GM21717 (cell line): Measurements from ENCODE around the gene ING4.

Experiments used
- ATAC-seq: cut with Tn5 transposase; IDR thresholded peaks from one replicate; pipeline ENCODE4 v1.9.1; 2021; ENCODE audit warnings: mild to moderate bottlenecking, moderate library complexity; ENCODE audit not compliant: unreplicated experiment

The ING4 gene

DNA sequence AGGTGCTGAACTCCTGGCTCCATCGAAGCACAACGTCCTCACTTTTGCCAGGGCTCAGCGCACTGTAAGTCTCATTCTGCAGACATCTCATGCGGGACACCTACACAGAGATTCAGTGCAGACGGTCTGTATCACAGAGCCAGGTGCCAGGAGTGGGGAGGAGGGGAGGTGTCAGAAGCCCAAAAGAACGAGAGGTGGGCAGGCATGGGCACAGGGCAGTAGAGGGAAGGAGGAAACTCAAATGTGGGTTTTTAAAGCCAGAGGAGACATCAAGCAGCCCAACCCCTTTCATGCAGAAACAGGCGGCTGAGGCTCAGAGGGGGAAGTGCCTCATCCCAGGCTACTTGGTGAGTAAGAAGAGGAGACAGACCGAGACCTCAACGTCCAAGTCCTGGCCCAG, 24.6 kb downstream of the ING4 start:
- no peak for ATAC-seq

DNA sequence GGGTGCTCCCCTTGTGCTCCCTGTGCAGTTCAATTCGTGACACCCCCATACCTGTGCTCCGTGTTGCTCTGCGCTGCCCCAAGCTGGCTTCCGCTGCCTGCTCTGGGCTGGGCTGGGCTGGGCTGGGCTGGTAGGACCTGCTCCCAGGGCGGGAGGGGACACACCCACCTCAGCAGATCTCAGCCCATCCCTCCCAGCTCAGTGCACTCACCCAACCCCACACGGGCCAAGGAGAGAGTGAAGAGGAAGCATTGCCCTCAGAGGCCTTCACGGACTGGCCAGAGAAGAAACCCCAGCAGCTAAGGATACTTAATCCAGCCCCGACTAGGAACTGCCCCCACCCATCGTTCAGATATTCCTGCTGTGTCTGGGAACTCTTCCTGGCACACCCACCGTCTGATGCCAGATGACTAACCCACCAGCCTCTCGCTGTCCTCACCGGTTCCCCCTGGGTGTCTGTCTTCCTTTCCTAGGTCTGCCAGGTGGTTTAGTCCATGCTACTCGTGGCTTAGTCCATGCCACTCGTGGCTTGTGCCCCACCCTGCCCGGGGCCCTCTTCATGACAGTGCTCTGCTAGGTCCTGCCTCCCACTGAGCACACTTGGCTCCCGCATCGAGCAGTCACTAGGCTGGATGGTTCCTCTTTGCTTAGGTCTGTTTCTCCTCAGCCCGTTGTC, 26.9 kb downstream of the ING4 start, which contains the start of gene LPAR5:
LPAR5 (minus strand) TSS at position 104 of the 676 bp plus-strand sequence. CDS start 14,711 bp downstream, outside the sequence.
- no peak for ATAC-seq

DNA sequence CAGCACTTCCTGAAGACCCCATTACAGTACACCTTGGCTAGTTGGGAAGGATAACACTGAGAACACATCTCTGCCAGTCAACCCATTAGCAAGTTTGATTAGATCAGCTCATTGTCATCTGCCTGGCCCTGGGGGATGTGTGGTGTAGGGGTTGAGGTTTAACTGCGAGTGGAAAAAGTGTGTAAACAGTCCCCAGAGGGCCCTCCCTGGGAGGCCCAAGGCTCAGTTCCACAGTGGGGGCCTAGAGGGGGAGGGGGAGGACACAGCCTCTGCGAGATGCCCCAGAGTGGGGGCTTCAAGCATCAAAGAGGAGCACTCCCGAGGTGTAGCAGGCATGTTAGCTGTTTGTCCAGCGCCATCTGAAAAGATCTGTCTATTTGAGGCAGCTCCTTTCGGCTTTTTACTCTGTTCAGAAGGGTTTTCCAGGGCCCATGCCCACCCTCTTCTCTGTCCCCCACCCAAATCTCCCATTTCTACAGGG, 27.5 kb downstream of the ING4 start:
- no peak for ATAC-seq

DNA sequence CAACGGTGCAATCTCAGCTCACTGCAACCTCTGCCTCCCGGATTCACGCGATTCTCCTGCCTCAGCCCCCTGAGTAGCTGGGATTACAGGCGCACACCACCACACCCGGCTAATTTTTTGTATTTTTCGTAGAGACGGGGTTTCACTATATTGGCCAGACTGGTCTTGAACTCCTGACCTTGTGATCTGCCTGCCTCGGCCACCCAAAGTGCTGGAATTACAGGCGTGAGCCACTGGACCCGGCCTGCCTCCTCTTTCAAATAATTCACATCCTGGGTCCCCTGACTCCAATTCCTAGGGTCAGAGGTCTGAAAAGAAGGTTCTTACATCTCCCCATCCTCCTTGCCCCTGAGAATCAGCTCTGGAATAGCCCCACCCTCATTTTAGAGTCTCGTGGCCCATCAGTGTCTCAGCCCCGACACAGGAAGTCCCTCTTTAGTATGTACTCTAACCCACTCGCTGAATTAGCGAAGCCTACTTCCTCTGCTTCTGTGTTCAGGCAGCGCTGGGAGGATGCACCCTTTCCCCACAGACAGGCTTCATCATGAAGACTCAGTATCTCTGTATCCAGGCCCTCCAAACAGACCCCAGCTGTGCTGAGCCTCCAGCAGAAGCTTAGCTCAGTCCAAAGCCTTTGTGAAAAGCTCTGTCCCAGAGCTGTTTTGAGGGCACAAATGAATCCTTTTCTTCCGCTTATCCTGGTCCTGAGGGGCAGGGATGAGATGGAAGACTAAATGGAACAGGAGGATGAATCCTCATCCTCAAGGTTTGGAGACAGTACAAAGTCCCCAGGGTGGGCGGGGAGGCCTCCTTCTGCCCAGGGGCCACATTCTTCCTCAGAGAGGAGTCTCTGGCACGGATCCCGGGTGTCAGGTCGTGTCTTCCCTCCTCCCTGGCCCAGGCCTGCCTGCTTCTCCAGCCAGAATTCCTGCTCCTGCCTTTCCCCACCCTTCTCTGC, 30.6 kb downstream of the ING4 start:
- ATAC-seq = peak; percentile 68

DNA sequence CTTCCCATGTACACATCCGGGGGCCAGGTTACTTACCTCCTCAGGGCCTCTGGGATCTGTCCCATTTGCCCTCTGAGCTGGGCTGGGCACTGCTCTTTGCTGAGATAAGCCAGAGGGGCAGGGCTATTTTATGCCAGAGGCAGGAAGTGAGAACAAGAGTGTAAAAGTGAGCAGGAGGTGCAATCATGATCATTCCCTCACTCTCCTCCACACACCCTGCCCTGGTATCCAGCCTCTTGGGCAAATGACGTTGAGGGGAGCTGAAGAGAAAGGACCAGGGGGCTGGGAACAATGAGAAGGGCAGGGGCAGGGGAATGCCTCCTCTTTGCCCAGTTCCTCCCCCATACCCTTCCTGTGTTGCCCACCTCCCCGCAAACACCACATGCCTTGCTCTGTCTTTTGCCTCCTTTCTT, 31.4 kb downstream of the ING4 start:
- no peak for ATAC-seq

DNA sequence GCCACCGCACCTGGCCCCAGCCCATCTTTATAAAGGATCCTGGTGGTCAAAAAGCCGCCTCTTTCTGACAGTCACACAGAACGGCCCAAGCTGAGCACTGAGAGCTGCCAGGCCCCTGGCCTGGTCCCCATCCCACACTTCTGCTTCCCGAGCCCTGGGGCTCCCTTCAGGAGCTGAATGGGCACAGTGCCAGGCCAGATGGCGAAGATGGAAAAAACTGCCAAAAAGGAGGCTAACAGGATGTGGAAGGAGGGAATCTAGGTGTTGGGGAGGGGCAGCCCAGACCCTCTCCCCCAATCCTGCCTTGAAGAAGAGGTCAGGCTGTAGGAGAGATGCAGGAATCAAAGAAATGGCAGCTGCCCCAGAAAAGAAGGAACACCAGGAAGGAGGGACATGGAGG, 32.2 kb downstream of the ING4 start:
- no peak for ATAC-seq

DNA sequence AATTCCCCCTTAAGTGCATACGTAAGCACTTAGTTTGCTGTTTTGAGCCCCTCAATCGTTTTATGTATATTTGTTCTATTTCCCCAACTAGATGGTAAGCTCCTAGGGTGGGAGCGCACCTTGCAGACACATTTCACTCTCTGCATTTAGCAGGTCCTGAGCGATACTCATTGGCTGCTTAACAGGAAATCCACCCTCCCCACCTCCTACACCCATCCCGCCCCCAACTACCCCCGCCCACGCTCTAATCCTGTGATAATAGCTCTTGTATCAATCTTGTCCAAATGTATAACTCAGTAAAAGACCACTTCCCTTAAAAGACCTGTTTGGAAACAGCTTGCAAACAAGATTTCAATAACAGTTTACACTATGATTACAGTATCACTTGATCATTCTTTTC, 35.3 kb downstream of the ING4 start:
- no peak for ATAC-seq

DNA sequence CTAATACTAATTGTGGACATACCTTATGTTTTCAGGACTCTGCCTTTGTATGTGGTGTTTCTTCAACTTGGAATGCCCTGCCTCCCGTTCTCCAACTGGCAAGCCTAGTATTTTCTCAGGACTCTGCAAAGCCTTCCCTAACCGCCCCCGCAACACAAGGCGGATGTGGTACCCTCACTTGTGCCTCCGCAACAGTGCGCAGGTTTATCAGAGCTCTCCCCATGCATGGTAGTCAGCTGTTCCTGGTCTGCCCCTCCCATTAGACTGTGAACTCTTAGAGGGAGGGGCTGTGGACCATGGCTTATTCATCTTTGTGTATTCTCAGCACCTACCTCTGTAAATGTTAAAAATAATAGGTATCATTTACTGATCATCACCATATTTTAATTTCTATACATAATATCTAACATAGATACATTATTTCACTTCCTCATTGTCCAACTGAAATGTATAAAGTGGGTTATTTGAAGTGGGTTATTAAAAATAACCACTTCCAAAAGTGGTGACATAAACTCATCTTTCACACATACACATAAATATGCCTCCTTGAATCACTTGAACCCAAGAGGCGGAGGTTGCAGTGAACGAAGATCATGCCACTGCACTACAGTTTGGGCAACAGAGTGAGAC, 36.1 kb downstream of the ING4 start:
- no peak for ATAC-seq

DNA sequence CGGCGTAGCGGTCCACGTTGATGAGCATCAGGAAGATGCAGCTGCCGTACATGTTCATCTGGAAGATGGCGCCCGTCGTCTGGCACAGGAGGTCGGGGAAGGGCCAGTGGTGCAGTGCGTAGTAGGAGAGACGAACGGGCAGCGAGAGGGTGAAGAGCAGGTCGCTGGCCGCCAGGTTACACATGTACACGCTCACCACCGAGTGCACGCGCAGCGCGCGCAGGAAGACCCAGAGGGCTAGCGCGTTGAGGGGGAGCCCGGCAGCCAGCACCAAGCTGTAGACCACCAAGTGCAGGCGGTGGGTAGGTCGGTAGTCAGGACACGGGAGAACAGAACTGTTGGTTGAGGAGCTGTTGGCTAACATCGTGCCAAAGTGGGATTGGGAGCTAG, 42.0 kb downstream of the ING4 start:
- no peak for ATAC-seq

DNA sequence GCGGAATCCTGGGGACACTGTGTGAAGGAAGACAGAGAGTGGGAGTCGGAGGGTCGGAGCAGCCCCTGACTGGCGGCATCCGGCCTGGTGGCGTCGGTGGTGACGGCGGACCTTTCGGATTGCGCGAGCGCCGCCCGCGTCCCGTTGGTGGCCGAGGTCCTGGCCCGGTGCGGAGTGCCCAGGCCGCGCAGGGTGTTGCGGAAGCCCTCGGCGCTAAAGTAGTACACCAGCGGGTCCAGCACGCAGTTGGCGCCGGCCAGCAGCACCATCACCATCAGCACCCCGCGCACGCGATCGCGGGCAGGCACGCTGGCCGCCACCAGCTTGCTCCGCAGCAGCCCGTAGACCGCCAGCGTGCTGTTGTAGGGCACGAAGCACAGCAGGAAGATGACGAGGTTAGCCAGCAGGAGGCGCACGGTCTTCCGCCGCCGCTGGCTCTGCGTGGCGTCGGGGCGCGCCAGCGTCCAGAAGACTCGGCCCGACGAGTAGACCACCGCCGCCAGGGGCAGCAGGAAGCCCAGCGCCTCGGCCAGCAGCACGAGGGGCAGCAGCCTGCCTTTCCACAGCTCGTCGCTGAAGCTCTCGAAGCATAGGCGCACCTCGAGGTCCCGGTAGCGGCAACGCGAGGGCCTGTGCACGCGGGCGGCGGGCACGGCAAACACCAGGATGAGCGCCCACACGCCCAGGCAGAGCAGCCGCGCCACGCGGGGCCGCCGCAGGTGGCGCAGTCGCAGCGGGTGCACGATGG, 42.6 kb downstream of the ING4 start:
- no peak for ATAC-seq

DNA sequence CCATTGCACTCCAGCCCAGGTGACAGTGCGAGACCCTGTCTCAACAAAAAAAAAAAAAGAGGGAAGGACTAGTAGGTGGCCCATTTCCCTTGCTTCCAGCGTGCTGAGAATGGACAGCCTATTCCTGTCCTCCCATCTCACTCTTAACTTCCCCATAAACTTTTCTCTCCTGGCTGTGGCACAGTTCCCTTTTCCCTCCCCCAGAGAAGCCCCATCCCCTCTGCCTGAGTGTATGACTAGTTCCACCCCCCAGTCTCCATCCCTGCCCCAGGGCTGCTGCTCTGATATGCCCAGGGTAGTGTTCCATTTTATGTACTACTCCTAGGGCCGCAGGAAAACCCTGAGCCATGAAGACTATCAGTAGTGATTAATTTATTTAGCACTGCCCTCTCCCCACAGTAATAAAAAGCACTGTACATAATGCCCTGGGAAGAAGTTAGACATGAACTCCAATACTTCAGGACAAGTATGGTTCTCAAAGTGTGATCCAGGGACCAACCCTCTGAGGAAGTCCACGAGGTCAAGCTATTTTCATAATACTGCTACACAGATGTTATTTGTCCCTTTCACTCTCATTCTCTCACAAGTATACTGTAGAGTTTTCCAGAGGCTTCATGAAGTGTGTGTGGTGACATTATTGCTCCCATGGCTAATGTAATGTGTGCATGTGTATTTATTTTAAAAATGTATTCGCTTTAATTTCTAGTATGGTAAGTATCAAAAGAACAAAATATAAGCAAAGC, 44.3 kb downstream of the ING4 start:
- ATAC-seq = no peak

DNA sequence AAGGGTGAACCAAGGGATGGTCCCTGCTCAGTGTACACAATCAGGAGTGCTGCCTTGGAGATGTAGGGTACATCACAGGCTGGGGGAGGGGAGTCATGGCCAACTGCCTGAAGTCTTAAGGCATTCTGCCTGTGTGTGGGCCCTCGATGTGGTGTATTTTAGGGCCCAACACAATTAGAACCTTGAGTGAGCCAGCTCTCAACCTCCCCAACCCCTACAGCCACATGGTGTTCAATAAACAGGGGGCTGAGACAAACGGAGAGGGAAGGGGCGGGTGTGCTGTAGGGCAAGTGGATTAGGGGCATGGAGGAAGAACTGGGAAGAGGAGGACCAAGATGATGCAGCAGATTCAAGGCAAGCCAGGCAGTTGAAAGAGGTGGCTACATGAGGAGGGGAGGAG, 47.1 kb downstream of the ING4 start:
- ATAC-seq = no peak

DNA sequence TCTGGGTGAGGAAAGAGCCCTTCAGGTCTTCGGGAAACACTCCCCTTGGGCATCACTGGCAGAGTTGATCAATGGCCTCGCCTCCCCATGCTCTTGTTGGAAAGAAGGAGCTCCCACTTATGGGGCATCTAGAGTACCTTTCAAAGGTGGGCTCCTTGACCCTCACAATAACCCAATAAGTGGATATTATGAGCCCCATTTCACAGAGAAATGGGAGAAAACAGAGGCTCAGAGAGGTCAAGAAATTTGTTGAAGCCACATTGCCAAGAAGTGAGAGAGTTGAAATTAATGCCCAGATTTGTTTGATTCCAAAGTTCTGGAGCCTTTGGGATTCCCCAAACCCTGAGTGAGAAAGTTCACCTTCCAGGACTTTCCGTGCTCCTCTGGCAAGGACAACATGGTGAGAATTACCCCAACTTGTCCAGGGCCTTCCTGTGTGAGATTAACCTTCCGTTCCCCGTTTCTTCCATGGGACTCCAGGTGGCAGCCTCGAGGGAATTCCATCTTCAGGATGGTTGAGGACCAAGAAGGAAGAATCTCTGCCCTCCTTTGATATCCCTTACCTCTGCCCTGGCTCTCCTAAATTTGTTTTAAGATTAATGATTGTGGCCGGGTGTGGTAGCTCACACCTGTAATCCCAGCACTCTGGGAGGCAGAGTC, 48.3 kb downstream of the ING4 start:
- ATAC-seq = no peak

DNA sequence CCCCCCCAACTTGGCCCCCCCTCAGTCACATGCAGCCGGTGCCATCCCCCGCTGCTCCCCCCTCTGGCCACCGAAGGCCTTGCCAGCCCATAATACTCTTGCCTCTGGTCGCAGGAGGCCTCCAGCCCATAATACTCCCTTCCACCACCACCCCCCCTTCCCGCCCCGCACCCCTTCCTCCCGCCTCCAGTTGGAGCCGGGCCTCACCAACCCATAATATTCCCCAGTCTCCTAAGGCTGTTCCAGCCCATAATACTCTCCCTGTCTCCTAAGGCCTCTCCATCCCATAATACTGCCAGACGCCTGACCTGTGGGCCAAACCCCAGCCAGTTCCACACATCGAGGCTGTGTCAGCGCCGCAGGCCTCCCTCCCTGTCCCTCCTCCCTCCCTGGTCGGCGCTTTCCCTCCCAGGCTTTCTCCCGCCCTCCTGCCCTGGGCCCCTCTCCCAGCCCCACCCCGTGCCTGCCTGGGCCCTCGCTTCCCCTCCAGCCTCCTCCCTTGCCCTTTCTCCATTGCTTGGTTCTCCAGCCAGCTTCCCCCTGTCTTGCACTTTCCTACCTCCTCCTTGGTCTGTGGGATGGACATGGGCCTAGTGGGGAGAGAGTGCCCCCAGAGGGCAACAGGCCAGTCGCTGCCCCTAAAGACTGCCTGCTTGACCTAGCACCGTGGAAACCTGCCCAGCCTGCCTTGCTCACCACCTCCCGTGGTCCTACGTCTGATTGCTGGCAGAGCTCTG, 49.0 kb downstream of the ING4 start:
- ATAC-seq = no peak

DNA sequence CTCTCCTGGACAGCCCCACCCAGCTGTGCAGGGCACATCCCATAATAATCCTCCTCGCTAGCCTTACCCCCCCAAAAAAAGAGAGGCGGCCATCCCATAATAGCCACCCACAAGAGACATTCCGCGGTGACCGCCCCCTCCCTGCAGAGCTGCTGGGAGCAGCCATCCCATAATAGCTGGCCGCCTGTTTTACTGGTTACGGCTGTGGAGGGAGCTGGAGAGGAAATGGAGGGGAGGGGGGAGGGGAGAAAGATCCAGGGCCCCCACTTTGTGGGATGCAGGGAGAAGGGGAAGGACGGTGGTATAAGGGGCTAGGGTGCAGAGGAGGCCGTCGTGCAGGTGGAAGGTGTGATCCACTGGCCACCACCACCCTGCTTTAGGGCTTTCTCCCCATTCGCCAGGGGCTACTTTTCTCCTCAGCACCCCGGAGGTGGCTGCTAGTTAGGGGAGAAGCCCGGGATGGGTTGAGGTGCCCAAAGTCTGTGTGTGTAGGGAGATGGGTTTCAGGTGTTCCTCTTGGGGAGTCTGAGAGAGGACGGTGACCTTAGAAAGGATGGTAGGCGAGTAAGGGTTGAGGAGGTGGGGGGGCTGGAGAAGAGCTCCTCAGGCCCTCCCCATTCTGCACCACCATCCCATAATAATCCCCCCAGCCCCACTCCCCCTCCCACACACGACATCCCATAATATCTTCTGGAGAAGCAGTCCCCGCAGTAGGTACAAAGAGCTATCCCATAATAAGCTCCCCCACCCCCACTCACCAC, 49.7 kb downstream of the ING4 start:
- no peak for ATAC-seq

DNA sequence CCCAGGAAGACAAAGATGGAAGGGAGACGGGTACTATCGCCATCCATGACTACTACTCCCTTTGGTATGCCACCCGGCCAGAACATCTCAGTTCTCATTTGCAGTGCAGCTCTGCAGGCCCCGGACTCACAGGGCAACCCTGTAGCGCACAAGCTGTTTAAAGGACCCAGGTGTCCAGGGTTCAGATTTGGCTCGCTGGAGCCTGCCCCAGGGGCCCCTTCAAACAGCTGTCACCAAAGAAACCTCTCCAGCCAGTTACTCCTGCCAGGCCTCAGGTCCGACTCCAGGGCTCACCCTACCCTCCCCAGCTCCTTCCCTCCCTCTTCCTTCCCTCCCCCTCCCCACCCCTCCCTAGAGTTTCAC, 50.3 kb downstream of the ING4 start:
- ATAC-seq = no peak

DNA sequence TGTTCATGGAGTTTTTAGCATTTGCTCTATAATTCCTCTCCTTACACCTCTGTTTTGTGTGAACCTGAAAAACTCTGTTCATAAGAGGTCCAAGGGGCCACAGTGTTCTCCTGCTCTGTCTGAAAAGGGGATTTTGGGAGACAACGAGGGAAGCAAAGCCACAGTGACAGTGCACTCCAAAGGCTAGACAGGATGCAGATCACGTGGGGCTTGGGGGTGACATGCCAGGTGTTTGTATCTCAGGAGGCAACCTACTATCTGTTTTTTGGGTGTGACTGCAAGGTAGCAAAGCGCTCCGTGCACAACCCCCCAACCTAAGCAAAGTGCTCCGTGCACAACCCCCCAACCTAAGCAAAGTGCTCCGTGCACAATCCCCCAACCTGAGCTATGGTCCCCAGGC, 50.7 kb downstream of the ING4 start:
- no peak for ATAC-seq

DNA sequence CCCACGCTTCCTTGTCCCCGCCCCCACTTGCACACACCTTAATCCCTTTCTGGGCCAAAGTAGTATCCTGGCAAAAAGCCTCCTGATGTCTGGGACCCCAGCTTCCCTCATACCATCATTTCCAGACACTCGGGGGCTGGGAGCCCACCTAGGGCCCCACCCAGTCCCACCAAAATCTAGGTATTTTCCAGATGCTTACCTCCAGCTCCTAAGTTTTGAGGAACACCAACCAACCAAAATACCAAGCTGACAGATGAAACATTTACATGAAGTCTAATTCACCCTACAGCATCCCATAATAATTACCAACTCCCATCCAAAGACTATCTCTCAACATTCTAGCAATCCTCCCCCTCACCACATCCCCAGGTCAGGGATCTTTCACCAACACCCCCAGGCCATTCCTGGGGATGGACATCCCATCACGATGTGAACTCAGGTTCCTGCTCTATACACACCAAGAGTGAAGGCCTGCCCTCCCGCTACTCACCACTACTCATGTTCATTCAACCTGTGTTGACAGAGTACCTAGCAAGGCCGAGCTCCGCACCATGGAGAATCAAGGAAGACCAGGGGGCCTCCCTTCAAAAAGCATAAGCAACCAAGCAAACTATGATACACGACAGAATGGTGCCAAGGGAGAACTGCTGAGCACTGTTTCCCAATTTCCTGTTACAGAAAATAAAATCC, 54.2 kb downstream of the ING4 start:
- ATAC-seq = no peak
